ENCODE data around the gene ELF4. TPM values are rescaled to one million over a fixed set of nuclear protein-coding genes. Genes with fewer than 3 reads are reported as not detected.

Gene ELF4
- total RNA-seq, 2 donors from 2014 or later = 6.5 to 6.9 TPM

DNA sequence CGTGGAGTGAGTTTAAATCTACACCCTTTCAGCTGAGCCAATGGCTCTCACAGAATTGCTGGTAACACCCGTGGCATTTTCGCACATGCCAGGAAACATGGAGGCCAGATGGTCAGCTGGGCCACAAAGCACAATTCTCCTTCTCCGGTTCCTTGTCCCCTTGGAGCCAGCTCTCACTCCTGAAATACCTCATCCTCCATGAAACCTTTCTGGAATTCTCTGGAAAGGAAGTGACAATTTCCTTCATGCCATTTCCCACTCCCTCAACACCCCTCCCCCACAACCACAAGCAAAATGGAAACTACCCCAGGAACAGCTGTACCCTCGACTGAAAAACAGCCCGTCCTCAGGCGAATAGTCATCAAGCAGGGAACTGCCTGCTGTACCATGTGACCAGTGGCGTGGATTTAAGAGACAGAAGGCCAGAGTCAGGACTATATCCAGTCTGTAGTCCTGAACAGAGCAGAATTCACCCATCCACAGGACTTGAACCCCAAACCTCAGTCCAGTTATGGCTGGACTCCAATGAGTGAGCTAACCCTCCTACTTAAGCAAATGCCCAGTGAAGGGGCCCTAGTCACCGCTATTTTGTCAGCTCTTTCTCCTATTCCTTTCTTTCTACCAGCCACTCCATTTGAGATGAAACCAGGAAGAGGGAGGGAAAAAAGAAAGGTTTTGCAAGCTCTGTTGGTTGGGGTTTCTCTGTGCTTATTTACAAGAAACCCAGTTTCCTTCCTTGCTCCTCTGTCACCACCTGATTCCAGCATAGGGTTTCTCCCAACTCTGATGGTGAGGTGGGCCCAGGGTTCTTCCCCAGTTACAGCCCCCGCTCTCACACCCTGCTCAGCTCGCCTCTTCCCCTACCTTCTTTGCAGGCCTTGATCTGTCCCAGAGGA is 24.5 kb downstream of the ELF4 start:
- Histone ChIP-seq H3K4me1 (replicated peaks) (no peaks in the 10 kb centered on the region), H3K27ac (no peak overlapping the region), H3K27me3 (replicated peaks; ENCODE audit: insufficient read depth) (no peaks in the 10 kb centered on the region), H3K4me3 (no peak overlapping the region), H3K9me3 (no peaks in the 10 kb centered on the region), H3K36me3 (no peaks in the 10 kb centered on the region)
- 72% methylated on average over 11 of the region's 11 CpGs for WGBS
- intact Hi-C loops (cut with DNase I) = no loop called here
- TF ChIP-seq POLR2A (IDR thresholded peaks at IDR 0.05) (no peak), POLR2AphosphoS5 (IDR thresholded peaks at IDR 0.05) (no peak)
- TF ChIP-seq, protein P1, sequence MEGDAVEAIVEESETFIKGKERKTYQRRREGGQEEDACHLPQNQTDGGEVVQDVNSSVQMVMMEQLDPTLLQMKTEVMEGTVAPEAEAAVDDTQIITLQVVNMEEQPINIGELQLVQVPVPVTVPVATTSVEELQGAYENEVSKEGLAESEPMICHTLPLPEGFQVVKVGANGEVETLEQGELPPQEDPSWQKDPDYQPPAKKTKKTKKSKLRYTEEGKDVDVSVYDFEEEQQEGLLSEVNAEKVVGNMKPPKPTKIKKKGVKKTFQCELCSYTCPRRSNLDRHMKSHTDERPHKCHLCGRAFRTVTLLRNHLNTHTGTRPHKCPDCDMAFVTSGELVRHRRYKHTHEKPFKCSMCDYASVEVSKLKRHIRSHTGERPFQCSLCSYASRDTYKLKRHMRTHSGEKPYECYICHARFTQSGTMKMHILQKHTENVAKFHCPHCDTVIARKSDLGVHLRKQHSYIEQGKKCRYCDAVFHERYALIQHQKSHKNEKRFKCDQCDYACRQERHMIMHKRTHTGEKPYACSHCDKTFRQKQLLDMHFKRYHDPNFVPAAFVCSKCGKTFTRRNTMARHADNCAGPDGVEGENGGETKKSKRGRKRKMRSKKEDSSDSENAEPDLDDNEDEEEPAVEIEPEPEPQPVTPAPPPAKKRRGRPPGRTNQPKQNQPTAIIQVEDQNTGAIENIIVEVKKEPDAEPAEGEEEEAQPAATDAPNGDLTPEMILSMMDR (IDR thresholded peaks at IDR 0.05) = no peak
- no peak for DNase-seq (ENCODE audit: low spot score)

DNA sequence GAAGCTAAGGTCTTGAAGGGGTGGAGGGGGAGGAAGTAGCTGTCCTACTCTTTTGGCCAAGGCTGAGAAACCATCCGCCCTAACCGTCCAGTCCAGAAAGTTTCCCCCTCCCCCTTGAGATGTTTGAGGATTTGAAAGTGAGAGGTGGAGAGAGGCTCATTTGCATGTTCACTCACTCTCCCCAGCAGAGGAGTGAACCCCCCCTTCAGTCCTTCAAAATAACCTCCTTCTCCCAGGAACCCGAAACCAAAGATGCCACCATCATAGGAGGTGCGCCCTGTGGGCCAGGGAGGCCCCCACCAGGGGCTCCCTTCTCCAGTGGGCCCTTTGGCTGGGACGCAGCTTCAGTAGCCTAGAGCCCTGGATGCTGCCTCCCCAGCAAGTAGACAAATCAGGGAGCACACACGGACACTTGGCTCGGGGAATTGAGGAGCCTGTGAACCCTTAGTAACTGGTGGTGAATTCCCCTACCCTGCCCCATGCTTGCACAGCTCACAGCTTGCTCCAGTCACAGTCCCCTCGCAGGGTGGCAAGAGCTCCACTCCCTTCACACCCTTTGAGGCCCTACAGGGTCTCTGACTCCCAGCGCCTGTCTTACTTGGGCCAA is 25.6 kb downstream of the ELF4 start:
- Histone ChIP-seq H3K36me3 (no peaks in the 10 kb centered on the region), H3K4me1 (replicated peaks) (no peaks in the 10 kb centered on the region), H3K27ac (no peak overlapping the region), H3K4me3 (no peak overlapping the region), H3K27me3 (replicated peaks; ENCODE audit: insufficient read depth) (no peaks in the 10 kb centered on the region), H3K9me3 (no peaks in the 10 kb centered on the region)
- TF ChIP-seq POLR2AphosphoS5 (IDR thresholded peaks at IDR 0.05) = no peak
- TF ChIP-seq, protein P1 (IDR thresholded peaks at IDR 0.05) = no peak
- 77% methylated on average over 8 of the region's 9 CpGs for WGBS
- DNase-seq (ENCODE audit: low spot score) = no peak
- intact Hi-C loops (cut with DNase I) = loop anchor here (5.0 kb wide), 2 partner anchors 38 to 108 kb away; no protein-coding TSS in a partner anchor

DNA sequence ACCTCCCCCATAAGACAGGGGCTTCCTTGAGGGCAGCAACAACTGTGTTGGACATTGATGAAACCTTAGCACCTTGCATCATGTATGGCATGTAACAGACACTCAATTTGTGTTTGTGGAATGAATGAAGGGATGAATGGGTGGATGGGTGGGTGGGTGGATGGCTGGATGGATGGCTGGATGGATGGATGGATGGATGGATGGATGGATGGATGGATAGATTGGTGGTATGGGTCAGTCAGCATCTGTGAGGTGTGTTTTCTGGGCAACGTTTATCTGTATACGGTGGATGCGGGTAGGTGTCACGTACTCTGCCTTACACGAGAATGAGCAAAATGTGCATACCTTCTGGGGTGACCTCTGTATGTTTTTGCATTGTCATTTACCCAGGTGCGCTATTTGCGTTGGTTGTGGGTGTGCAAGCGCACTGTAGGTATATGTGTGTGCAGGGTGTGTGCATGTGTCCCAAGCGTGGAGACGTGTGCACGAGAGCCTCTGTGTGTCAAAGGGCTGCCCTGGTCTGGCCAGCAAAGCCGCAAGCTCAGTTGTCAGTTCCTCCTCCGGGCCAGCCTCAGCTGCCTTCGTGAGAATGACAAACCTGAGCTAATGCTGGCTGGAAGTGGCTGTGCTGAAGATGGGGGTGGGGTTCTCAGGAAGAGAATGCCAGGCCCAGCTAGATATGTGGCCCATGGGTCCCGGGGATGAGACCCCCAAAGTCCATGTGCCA is 26.5 kb downstream of the ELF4 start:
- no peak overlapping the region for H3K4me3 ChIP-seq
- H3K27ac ChIP-seq = no peak overlapping the region

DNA sequence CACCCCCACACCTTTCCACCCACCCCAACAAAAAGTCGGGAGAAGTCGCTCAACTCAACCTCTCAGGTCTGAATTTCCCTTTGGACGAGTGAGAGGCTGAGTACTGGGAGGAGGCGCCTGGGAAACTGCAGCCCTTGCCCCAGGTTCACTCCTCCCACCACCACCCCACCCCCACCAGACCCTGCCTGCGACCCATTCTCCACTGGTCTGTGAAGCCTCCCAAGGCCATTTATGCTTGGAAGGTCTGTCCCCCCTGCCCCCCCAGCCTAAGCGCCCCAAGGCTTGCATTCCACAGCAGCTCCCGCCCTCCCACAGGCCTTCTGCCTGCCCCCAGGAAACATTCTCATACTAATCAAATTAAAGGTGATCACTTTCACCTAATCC is 27.2 kb downstream of the ELF4 start:
- Histone ChIP-seq H3K4me1 (replicated peaks) (no peaks in the 10 kb centered on the region), H3K4me3 (no peak overlapping the region), H3K27me3 (replicated peaks; ENCODE audit: insufficient read depth) (no peaks in the 10 kb centered on the region), H3K27ac (no peak overlapping the region), H3K9me3 (no peaks in the 10 kb centered on the region), H3K36me3 (no peaks in the 10 kb centered on the region)
- WGBS = 69% methylated on average over 4 of the region's 7 CpGs
- TF ChIP-seq POLR2A (IDR thresholded peaks at IDR 0.05) (no peak), POLR2AphosphoS5 (IDR thresholded peaks at IDR 0.05) (no peak)
- TF ChIP-seq, protein P1 (IDR thresholded peaks at IDR 0.05) = no peak
- intact Hi-C loops (cut with DNase I) = loop anchor here (5.0 kb wide), 2 partner anchors 39 to 109 kb away; no protein-coding TSS in a partner anchor
- DNase-seq (ENCODE audit: low spot score) = no peak

More for the DNA sequence above, 26.5 kb downstream of the ELF4 start:
- no peak for DNase-seq (ENCODE audit: low spot score)
- H3K9me3 ChIP-seq = no peaks in the 10 kb centered on the region
- no peaks in the 10 kb centered on the region for H3K36me3 ChIP-seq
- no peaks in the 10 kb centered on the region for H3K4me1 ChIP-seq (replicated peaks)
- TF ChIP-seq, protein P1 (IDR thresholded peaks at IDR 0.05) = no peak
- TF ChIP-seq POLR2A (IDR thresholded peaks at IDR 0.05) (no peak), POLR2AphosphoS5 (IDR thresholded peaks at IDR 0.05) (no peak)
- WGBS = 87% methylated on average over 9 of the region's 15 CpGs
- intact Hi-C loops (cut with DNase I) = loop anchor here (5.0 kb wide), 2 partner anchors 38 to 108 kb away; no protein-coding TSS in a partner anchor
- no peaks in the 10 kb centered on the region for H3K27me3 ChIP-seq (replicated peaks; ENCODE audit: insufficient read depth)

Data from prostate gland (tissue), 2 donors.